Activated CD4-positive, alpha-beta T cell treated with anti-CD3 and anti-CD28 coated beads, Interleukin-2, amount 50 U/mL, for 48 hours (primary cell): ENCODE measurements around the gene UROC1.
A peak's percentile ranks its signal among the peaks of the same experiment; 100 is the strongest.

Experiments
- DNase-seq, 2 experiments: peaks; one replicate each; pipeline ENCODE4 v3.0.0-alpha.2; 2020

Gene UROC1

DNA sequence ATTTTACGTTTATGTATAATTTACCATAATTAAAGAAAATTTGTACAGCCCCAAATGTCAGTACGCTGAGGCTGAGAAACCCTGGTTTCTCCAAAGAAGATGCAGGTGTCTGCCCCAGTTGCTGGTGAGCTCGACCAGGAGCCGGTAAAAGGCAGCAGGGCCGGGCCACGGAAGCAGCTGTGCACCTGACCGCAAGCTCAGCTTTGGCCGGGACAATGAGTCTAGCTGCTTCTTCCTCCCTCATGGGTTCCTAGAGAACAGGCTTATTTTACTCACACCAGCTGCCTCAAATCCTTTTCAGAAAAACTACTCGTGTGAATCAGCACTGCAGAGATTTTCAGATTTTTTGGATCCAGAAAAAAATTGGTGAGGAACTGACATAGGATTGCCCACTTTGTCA is 23.8 kb downstream of the UROC1 start:
- DNase-seq, result no peak

- no peak for DNase-seq
These were observed 24.5 kb downstream of the UROC1 start for GRCh38 chr3:126493051-126493450.

- no peak for DNase-seq
These were observed 26.2 kb downstream of the UROC1 start for GRCh38 chr3:126491221-126492013.

GRCh38 chr3:126490619-126491018 is 27.0 kb downstream of the UROC1 start:
- DNase-seq, result no peak

DNA sequence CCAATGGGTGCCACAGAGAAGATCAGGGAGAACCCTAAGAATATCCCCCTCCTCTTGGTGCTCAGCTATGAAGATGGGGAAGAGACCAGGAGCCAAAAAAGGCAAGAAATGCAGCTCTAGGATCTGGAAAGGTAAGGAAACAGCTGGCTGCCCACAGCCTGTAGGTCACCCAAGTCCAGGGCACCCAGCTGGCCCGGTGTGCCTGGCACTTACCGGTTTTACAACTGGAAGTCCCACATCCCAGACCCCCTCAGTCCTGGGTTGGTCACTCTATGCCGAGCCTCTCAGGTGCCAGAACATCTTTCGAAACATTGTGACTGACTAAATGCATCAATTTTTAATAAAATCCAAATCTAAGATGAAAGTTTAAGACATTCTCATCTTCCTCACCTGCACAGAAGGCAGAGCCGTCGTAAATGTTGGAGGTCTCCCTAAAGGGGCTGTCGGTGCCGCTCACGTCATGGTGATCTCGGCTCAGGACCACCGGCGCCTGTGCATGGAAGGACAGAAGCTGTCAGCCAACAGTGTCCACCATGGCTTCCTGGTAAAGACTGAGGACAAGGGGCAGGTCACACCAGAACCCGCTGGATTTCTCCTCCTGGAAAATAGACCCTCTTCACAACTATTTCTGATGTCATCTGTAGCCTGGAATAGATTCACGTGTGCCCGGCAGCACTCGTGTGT is 28.5 kb downstream of the UROC1 start:
- no peak for DNase-seq

DNA sequence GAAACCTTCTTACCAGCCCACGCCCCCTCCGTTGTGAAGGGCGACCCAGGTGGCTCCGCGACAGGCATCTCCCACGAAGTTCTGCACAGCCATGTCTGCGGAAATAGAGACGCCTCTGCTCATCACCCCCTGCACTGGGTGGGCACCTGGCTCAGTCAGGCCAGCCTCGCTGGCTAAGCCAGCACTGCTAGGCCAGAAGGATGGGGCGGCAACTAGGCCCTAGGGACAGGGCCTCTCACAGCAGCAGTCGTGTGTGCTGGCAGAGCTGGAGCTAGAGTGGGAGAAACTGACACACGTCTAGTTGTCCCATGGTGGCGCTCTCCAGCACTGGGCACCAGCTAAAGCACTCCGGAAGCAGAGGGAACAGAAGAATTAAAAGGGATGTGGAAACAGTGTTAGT is 29.4 kb downstream of the UROC1 start:
- no peak for DNase-seq

DNA sequence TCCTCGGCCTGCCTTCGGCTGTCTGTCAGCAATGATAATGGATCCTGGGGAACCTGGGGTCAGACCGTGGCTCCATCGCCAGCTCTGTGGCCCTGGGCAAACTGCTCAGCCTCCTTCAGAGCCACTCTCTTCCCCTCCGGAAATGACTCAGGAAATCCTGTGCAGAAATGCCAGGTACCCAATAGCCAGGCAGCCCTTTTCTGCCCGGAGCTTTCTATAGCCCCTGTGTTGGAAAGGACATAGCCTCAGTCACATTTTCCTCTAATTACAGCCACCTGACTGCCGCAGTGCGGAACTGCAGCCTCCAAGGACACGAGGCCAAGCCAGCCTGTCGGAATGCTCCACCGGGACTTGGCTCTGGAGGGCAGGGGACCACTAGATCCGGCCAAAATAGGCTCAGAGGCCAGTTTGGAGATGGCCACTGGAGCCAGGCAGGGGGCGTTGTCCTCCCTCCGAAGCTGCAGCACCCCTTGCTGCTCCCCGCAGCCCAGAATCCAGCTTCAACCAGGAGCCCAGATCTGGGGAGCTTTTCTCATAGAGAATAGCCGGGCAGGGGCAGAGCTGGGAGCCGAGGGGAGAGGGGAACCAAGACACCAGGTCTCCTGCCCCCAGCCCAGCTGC is 30.3 kb downstream of the UROC1 start:
- peak in 1 of 2 experiments; percentile 17 for DNase-seq

DNA sequence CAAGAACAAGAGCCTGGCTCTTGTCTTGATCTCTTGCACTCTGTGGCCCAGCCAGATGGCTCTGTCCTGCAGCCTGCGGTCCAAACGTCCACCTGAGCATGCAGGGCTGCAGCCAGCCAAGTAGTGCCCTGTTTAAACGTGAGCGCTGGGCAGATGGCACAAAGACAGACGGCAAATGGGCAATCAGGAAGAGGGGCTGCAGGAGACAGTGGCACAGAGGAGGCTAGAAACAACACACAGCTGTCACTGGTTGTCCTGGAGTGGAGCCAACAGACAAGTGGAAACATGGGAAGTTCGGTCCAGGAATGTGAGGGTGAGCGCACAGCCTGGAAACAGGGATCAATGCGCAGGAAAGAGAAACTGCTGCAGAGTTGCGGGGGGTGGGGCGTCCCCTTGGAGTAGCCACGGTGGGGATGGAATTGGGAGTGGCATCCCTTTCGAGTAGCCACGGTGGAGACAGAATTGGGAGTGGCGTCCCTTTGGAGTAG is 31.2 kb downstream of the UROC1 start:
- DNase-seq, result no peak

GRCh38 chr3:126485956-126486355 is 31.6 kb downstream of the UROC1 start:
- no peak for DNase-seq

DNA sequence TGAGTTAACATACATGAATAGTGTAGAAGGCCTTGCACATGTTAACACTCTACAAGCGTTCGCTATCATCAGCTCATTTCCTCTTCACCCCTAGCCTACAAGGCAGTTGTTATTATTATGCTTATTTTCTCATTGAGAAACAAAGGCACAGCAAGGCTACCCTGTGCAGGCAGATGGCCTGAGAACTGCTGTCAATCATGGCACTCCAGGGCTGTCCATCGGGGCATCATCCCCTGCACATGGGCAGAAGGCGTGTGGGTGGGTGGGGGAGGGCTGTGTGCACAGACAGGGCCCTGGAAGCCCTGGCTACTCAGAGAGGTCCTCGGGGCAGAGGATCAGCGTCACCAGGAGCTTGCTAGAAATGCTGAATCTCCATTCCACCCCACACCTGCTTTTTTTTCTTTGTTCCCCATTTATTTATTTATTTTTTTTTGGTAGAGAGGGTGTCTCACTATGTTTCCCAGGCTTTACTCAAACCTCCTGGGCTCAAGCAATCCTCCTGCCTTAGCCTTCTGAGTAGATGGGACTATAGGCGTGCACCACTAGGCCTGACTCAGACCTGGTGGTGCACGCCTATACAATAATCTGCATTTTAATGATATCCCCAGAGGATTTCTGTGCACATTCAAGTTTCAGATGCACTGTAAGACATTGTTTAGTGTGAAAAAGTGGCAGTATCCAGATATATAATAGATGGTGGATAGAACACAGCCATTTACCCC is 32.2 kb downstream of the UROC1 start:
- DNase-seq, result no peak

- no peak for DNase-seq
These were observed 32.9 kb downstream of the UROC1 start for GRCh38 chr3:126484662-126485061.

- DNase-seq, result no peak
These were observed 33.4 kb downstream of the UROC1 start for GRCh38 chr3:126484148-126484547.

- no peak for DNase-seq
These were observed 34.2 kb downstream of the UROC1 start for GRCh38 chr3:126483321-126483761.

DNA sequence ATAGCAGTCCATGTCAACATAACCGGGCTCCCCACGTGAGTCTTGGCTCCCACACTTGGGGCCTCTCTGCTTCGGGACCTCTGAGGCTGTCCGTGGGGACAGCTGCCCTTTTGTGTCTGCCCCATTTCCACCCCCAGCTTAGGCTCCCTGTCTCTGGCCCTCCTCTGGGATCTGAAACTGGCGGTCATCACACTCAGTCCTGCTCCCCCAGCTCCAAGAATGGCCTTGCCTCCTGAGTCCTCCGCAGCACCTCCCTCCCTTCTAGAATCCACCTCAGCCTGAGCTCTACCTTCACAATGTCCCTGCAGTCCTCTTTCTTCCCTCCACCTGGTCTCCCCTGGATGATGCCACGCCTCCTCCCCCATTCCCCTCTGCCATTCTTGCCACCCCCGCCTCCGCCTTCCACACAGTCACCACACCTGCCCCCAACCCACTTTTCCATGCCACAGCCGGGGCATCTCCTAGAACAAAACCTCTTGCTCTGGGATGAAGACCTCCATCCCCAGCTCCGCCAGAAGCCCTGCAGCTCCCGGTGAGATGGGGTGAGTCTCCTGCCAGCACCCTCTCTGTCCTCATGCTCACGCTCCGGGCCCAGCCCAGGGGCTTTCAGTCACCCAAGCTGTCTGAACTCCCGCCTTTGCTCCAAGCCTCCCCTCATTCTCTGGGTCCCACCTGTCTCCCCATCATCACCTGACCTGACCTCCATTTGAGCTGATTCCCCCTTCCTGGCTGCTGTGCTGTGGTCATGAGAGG is 34.9 kb downstream of the UROC1 start:
- DNase-seq, result no peak

- DNase-seq, result no peak
These were observed 35.6 kb downstream of the UROC1 start for GRCh38 chr3:126481808-126482502.

DNA sequence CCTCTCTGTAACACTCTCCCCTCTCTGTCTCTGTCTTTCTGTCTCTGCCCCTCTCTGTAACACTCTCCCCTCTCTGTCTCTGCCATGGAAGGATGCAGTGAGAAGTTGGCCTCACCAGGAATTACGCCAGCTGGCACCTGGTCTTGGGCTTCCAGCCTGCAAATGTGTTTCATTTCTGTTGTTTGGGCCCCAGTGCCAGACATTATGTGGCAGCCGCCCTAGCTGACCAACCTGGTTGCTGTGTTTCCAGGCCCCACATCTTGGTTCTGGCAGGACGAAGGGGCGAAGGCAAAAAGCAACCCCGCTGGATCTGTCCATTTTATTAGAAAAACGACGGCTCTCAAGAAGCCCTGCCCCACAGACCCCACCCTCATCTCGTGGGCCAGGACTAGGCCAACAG is 36.7 kb downstream of the UROC1 start:
- no peak for DNase-seq

DNA sequence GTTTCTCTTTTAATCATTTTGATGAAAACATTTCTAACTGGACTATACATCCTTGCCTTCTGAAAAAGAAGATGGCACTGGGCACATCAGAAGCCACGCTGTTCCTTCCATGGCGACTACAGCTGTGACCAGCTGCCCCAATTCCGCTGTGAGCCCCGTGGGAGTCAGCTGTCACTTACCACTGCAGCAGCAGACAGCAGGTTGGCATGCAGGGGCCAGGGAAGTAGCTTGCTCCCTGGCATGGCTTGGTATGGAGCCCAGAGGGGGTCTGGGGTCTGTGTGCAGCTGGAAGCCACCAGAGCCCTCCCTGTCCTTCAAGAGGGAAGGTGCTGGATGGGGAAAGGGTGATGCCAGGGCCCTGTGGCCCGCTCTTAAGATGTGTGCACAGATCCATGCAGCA is 37.4 kb downstream of the UROC1 start:
- DNase-seq, result no peak

GRCh38 chr3:126479642-126480041 is 37.9 kb downstream of the UROC1 start:
- DNase-seq, result no peak

DNA sequence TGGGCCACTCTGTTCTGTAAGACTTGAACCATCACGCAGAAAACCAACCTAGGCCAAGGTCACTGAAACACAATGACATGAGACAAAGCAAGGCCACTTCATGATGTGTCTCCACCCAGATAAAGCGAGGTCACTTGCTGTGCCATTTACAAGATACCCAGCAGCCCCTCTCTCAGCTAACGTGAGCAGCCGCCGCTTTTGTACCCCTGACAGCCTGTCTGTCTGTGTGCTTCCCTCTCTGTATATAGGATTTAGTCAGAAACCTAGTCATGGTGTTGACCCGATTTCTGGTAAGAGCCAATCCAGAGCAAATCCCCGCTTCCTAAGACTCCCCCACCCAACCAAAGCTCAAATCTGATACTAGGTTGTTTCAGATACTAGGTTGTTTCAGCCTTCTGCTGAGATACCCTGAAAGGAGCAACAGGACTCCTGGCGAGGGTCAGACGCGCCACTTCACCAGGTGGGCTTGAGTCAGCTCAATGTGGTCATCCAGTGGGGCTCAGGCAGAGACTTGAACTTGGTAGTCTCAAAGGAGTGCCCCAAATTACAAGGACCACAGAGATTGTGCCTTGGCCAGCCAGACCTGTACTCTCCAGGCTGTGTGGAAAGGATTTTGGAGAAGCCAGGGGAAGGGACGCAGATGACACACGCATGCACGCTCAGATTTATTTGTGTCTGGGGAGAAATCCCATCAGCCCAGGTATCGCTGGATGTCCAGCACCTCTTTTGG is 38.8 kb downstream of the UROC1 start:
- no peak for DNase-seq

DNA sequence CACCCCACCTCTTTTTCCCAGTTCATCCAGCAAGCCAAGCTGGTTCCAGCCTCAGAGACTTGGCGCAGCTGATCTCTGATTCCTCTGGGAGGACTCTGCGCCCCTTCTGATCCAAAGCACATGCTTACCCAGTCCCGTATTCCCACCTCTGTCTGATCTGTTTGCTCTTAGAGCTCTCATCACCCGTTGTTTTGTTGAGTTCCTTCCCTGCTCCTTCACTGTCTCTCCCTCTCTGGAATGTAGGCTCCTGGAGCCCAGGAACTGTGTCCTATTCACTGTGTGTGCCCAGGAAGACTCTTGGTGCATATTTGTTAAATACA is 40.6 kb downstream of the UROC1 start:
- DNase-seq, result no peak
